T1000 (cell line): ENCODE data around the gene RRM1.
"Not testable (repeated sequence)": the region's sequence is repeated elsewhere in the genome, so short reads cannot be mapped to it uniquely, and the experiment has no call there.

Source experiments
- DNase-seq: peaks from one replicate; lab custom pipeline; 2025; ENCODE audit warnings: mixed read lengths; lab: John Stamatoyannopoulos, UW

Gene RRM1

GRCh38 chr11:4094348-4095291 lies at the start of gene RRM1:
TSS of gene RRM1 (plus strand) at chr11:4094799. CDS start at chr11:4095013, 214 bp downstream.
- peak; percentile 86 for DNase-seq

DNA sequence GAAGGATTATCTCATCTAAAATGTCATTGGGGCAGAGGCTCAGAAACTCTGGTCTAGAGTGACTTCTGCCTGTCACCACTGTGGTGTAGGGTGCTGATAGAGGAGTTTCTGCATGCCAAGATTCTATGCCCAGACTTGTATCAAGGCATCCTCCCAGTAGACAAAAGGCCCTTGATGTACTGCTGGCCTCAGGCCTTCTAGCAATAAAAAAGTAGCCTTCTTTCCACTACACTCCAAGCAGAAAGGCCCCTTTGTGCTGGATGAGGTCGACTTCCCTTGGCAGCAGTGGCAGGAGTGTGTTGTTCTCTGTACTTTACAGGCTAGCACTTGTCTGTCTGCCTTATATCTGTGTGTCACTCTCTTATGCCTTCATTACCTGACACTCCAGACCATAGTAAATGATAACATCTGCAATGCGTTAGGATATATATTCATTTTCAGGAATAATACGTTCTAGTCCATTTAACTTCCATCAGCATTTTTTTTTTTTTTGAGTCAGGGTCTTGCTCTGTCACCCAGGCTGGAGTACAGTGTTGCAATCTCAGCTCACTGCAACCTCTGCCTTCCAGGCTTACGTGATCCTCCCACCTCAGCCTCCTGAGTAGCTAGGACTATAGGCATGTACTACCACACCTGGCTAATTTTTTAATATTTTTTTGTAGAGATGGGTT lies 49.5 kb upstream of the RRM1 start:
- DNase-seq: no peak

- DNase-seq: no peak
Observed at GRCh38 chr11:4048340-4048739, 46.3 kb upstream of the RRM1 start.

DNA sequence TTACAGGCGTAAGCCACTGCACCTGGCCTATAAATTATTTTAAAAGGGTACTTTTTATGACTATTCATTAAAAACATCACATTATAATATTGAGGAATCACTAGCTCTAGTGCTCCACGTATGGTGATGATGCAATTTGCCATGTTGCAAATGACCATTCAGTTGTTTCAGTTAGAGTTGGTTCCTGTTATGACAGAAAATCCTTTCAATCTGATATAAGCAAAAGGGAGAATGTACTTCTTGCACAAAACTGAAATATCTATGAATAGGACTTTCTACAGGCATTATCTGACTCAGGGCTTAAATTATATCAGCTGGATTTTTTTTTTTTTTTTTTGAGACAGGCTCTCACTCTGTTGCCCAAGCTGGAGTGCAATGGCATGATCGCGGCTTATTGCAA lies 45.6 kb upstream of the RRM1 start:
- DNase-seq: no peak

- DNase-seq: no peak
Observed at GRCh38 chr11:4050138-4050537, 44.5 kb upstream of the RRM1 start.

GRCh38 chr11:4053200-4053599 lies 41.4 kb upstream of the RRM1 start:
- not testable (repeated sequence) for DNase-seq

- DNase-seq: no peak
Observed at GRCh38 chr11:4054643-4055042, 40.0 kb upstream of the RRM1 start.

GRCh38 chr11:4059424-4059823 lies 35.2 kb upstream of the RRM1 start:
- no peak for DNase-seq

- DNase-seq: no peak
Observed at GRCh38 chr11:4060182-4060923, 34.2 kb upstream of the RRM1 start.

- no peak for DNase-seq
Observed at GRCh38 chr11:4061700-4062099, 32.9 kb upstream of the RRM1 start.

- DNase-seq: no peak
Observed at GRCh38 chr11:4063348-4063747, 31.3 kb upstream of the RRM1 start.

- no peak for DNase-seq
Observed at GRCh38 chr11:4064278-4064955, 30.2 kb upstream of the RRM1 start.

GRCh38 chr11:4065086-4065485 lies 29.5 kb upstream of the RRM1 start:
- DNase-seq: no peak

DNA sequence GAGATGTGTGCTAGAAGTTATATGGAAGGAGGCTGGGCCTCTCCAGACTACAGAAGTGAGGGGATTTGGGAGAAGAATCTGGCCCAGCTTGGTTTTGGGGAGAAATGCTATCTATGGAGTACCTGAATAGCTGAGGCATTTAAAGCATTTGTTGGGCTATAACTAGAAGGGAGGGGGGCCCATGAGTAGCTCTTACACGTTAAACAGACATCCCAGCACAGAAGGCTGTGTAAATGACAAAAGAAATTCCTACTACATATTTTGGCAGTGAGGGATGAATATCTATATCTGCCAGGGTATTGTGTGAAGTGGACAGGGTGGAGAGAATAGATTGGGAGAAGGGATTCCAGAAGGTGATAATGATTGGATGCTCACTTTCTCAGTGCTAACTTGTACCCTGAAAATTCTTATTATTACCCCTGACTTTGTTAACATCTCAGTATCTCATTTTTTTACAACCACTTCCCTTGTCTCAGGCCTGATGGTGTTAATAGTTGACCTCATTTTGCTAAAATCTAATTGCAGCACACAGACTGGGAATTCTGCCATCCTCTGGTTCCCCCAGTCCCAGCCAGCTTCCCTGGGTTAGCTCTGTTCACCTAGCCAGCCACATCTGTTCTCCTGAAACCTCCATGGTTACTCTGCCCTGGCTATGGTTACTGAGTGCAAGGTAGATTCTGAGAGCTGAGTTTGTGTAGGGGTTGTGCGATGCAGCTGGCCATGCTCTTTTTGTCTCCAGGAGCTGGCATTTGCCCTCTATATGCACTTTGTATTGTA lies 28.8 kb upstream of the RRM1 start:
- DNase-seq: no peak

DNA sequence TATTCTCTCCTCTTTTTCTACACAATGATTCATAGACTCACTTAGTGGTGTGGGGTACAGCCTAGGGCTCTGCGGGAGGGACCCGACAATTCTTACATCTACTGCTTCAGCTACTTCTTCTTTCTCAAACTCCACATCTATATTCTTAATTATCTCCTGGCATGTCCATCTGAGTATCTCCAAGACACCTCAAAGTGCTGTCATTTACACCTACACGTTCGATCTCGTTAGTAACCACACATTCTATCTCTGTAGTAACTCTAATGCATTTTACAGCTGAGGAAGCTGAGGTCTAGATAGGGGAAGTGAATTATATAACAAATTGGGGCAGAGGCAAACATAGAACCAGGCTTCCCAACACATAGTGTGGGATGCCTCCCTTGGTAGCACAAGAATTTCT lies 27.7 kb upstream of the RRM1 start:
- DNase-seq: no peak

DNA sequence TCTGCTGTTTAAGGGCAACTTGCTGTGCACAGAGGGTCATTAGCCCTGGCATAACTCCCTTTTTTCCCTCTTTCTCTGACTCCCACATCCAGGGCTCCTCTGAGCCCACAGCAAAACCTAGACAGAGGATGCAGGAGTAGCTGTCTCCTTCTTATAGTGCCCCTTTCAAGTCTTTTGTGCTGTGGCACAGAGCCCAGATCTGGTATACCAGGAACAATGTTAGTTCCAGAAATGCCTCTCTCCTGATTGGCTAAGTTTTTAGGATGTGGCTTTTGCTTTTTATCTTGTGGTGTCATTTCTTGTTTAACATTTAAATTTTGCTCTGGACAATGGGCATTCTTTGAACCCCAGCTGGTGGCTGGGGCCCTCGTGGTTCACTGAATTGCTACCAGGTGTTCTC lies 25.6 kb upstream of the RRM1 start:
- no peak for DNase-seq

DNA sequence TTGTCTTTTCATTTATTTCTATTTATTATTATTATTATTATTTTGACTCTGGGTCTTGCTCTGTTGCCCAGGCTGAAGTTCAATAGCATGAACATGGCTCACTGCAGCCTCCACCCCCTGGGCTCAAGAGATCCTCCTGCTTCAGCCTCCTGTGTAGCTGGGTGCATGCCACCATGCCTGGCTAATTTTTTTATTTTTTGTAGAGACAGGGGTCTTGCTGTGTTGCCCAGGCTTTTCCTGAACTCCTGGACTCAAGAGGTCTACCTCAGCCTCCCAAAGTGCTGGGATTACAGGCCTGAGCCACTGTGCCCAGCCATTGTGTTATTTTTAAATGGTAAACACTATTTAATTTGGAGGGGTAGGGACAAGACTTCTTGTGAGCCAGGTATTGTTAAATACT lies 23.3 kb upstream of the RRM1 start:
- no peak for DNase-seq

DNA sequence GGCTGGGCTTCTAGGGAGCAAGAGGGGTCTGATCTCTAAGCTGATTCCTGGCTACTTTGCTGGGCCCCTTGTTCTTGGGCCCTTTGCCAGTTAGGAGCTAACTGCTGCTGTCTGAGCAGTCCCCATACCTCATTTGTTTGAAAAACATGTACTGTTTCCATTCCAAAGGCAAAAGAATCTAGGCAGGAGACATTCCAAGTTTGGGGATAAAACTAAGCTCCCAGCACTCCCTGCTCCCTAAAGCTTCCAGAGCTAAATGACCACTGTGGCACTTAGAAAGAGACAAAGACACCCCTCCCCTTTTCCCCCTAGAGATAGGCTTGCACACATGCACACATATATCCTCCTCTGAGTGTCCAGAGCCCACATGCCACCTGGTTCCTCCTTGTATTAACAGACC lies 22.7 kb upstream of the RRM1 start:
- no peak for DNase-seq

DNA sequence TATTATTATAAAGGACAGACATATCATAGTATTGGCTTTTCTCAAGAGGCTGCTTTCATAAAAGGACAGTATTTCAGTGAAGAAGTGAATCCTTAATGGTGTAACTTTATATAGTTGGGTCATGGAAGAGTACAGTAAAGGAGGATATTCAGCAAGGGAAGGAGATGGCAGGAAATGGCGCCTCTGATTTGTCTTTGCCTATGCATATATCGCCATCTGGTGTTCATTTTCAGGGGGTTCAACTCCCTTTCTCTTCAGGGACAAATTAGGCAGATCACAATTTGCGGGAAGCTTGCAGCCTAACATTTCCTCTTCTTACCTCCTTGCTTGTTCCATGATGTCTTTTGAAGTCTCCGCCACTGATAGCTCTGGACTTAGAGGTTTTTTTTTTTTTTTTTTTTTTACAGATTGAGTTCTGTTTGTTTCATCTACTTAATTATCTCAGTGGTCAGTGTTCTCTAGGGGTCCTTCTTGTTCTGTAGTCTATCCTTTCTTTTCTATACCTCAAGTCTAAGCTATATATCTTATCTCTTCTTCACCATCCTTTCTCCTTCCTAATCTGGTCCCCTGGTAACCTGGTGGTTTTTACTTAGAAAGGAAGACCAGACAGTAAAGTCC lies 21.8 kb upstream of the RRM1 start:
- no peak for DNase-seq

DNA sequence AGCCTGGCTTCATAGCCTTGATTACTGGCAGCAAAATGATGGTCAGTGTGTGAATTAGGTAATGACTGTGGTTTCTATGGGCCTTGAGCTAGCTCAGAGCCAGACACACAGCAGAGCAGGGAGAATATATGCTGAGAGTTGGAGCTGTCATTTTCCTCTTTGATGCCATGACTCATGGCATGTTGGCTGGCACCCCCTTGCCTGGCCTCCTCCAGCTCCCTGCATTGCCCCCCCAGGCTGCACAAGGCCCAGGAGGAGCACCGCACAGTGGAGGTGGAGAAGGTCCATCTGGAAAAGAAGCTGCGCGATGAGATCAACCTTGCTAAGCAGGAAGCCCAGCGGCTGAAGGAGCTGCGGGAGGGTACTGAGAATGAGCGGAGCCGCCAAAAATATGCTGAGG lies 20.3 kb upstream of the RRM1 start:
- DNase-seq: no peak

DNA sequence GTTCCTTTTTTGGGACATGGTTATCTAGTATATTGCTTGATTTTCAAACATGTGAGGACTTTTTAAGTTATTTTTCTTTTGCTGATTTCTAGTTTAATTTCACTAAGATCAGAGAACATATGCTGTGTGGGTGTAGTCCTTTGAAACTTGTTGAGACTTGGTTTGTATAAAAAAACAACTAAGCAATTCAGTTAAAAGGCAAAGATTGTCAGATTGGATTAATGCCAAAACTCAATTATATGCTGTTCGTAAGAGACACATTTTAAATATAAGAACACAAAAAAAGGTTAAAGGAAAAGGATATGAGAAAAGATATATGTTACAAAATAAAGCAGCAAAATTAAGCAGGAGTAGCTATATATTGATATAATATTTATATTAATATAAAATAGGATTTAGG lies 17.8 kb upstream of the RRM1 start:
- no peak for DNase-seq
